ENCODE measurements around the gene ARHGAP31.

The ARHGAP31 gene

GRCh38 chr3:119279101-119279554, 15.1 kb upstream of the ARHGAP31 start:
- Histone ChIP-seq H3K4me3 (ENCODE audit: low read length) (no peak overlapping the region), H3K4me1 (ENCODE audit: control insufficient read depth, insufficient read depth, low read length) (no peaks in the 10 kb centered on the region), H3K27me3 (replicated peaks; ENCODE audit: control insufficient read depth, insufficient read depth, low read length) (no peaks in the 10 kb centered on the region), H3K9me3 (ENCODE audit: control insufficient read depth, low read length) (peaks cover 13% of the 10 kb centered on the region), H3K9ac (ENCODE audit: low read length) (no peak overlapping the region), H3K36me3 (ENCODE audit: control insufficient read depth, insufficient read depth, low read length, severe bottlenecking) (no peaks in the 10 kb centered on the region)
- no peak for DNase-seq (ENCODE audit: low read depth)

DNA sequence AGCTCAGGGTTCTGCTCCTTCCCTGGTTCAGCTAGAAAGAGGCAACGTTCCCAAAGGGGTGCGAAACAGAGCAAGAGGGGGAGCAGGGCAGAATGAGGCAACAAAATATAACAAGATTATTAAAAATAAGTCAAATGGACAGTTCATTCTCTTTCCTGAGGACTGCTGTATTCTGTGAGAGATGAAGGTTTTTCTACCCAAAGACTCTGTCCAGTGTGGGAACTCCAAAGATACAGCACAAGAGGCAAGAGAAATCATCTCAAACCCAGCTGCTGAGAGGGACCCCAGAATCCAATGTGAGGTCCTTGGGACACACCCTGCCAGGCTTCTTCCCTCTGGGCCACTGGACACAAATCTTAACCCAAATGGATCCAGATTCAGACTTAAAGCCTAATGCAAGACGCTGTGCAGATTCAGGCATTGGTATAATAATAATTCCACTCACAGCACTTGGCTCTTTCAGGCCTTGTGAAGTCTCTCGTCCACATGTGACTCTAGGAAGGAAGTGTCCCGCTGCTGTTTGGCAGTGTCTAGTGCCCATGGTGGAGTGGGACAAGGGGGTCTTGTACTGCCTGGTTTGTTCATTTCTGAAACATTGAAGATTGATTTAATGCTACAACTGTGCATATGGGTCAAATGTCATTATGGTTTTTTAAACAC, 14.5 kb upstream of the ARHGAP31 start:
- DNase-seq (ENCODE audit: low read depth): no peak
- Histone ChIP-seq H3K9me3 (ENCODE audit: control insufficient read depth, low read length) (peaks cover 13% of the 10 kb centered on the region), H3K36me3 (ENCODE audit: control insufficient read depth, insufficient read depth, low read length, severe bottlenecking) (no peaks in the 10 kb centered on the region), H3K4me1 (ENCODE audit: control insufficient read depth, insufficient read depth, low read length) (no peaks in the 10 kb centered on the region), H3K4me3 (ENCODE audit: low read length) (no peak overlapping the region), H3K9ac (ENCODE audit: low read length) (no peak overlapping the region), H3K27me3 (replicated peaks; ENCODE audit: control insufficient read depth, insufficient read depth, low read length) (no peaks in the 10 kb centered on the region)

- H3K9ac ChIP-seq (ENCODE audit: low read length): no peak overlapping the region
- no peaks in the 10 kb centered on the region for H3K36me3 ChIP-seq (ENCODE audit: control insufficient read depth, insufficient read depth, low read length, severe bottlenecking)
- H3K4me3 ChIP-seq (ENCODE audit: low read length): no peak overlapping the region
- DNase-seq (ENCODE audit: low read depth): no peak
- no peaks in the 10 kb centered on the region for H3K27me3 ChIP-seq (replicated peaks; ENCODE audit: control insufficient read depth, insufficient read depth, low read length)
- H3K4me1 ChIP-seq (ENCODE audit: control insufficient read depth, insufficient read depth, low read length): peaks cover 6% of the 10 kb centered on the region
- H3K9me3 ChIP-seq (ENCODE audit: control insufficient read depth, low read length): peaks cover 22% of the 10 kb centered on the region
These were observed 5.3 kb upstream of the ARHGAP31 start for GRCh38 chr3:119288669-119289403.

DNA sequence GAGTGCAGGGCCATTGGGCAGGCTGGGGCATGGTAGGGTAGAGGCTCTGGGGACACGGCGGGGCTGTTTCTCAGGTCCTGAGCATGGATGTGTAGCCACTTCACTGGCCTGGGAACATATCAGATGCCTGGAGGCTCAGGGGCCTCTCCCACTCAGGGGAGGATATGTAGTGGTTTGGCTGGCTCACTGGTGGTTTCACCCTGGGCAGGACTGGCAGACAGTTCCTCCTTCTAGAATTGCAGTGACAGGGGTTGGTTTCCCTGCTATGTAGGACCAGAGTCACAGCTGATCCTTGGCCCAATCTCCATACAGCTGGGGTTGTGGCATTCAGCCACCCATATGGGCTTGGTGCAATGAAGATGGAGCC, 4.8 kb upstream of the ARHGAP31 start:
- Histone ChIP-seq H3K4me1 (ENCODE audit: control insufficient read depth, insufficient read depth, low read length) (peaks cover 6% of the 10 kb centered on the region), H3K36me3 (ENCODE audit: control insufficient read depth, insufficient read depth, low read length, severe bottlenecking) (no peaks in the 10 kb centered on the region), H3K27me3 (replicated peaks; ENCODE audit: control insufficient read depth, insufficient read depth, low read length) (no peaks in the 10 kb centered on the region), H3K9me3 (ENCODE audit: control insufficient read depth, low read length) (peaks cover 20% of the 10 kb centered on the region), H3K9ac (ENCODE audit: low read length) (no peak overlapping the region), H3K4me3 (ENCODE audit: low read length) (no peak overlapping the region)
- DNase-seq (ENCODE audit: low read depth): no peak

- H3K36me3 ChIP-seq (ENCODE audit: control insufficient read depth, insufficient read depth, low read length, severe bottlenecking): no peaks in the 10 kb centered on the region
- H3K9ac ChIP-seq (ENCODE audit: low read length): no peak overlapping the region
- no peak overlapping the region for H3K4me3 ChIP-seq (ENCODE audit: low read length)
- H3K9me3 ChIP-seq (ENCODE audit: control insufficient read depth, low read length): peaks cover 16% of the 10 kb centered on the region
- H3K4me1 ChIP-seq (ENCODE audit: control insufficient read depth, insufficient read depth, low read length): peaks cover 6% of the 10 kb centered on the region
- no peaks in the 10 kb centered on the region for H3K27me3 ChIP-seq (replicated peaks; ENCODE audit: control insufficient read depth, insufficient read depth, low read length)
- DNase-seq (ENCODE audit: low read depth): no peak
These were observed 3.6 kb upstream of the ARHGAP31 start for GRCh38 chr3:119290613-119291012.

DNA sequence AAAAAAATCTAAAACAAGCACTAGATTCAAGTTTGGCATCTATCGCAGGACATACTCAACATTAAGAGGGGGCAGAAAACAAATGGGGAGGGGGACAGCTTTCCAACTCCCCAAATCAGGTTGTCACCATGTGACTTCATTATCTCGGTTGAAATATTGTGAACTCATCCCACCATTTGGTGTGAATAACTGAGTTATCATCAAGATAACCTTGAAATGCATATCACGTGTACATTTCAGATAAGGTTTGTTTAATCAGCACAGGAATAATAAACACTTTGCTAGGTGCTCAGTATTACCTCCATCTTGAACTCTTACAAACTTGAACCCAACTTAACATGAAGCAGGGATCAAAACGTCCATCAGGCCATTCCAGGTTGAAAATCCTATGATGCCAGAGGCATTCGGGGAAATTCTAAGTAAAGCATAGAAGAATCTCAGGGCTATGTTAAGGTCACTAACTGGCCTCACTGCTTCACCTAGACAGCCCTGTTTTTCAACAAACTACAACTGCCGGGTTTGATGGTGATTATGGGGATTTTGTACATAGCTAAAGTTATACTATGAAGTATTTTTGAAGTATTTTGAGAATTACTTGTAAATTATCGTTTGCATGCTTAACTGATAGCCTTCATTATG, 3.0 kb upstream of the ARHGAP31 start:
- no peaks in the 10 kb centered on the region for H3K36me3 ChIP-seq (ENCODE audit: control insufficient read depth, insufficient read depth, low read length, severe bottlenecking)
- no peak for DNase-seq (ENCODE audit: low read depth)
- no peak overlapping the region for H3K4me3 ChIP-seq (ENCODE audit: low read length)
- no peaks in the 10 kb centered on the region for H3K27me3 ChIP-seq (replicated peaks; ENCODE audit: control insufficient read depth, insufficient read depth, low read length)
- H3K4me1 ChIP-seq (ENCODE audit: control insufficient read depth, insufficient read depth, low read length): peaks cover 11% of the 10 kb centered on the region
- no peak overlapping the region for H3K9ac ChIP-seq (ENCODE audit: low read length)
- peaks cover 16% of the 10 kb centered on the region for H3K9me3 ChIP-seq (ENCODE audit: control insufficient read depth, low read length)

GRCh38 chr3:119292666-119293065, 1.5 kb upstream of the ARHGAP31 start:
- Histone ChIP-seq H3K9ac (ENCODE audit: low read length) (no peak overlapping the region), H3K4me3 (ENCODE audit: low read length) (no peak overlapping the region), H3K27me3 (replicated peaks; ENCODE audit: control insufficient read depth, insufficient read depth, low read length) (no peaks in the 10 kb centered on the region), H3K36me3 (ENCODE audit: control insufficient read depth, insufficient read depth, low read length, severe bottlenecking) (no peaks in the 10 kb centered on the region), H3K4me1 (ENCODE audit: control insufficient read depth, insufficient read depth, low read length) (peaks cover 26% of the 10 kb centered on the region), H3K9me3 (ENCODE audit: control insufficient read depth, low read length) (peaks cover 4% of the 10 kb centered on the region)
- no peak for DNase-seq (ENCODE audit: low read depth)

DNA sequence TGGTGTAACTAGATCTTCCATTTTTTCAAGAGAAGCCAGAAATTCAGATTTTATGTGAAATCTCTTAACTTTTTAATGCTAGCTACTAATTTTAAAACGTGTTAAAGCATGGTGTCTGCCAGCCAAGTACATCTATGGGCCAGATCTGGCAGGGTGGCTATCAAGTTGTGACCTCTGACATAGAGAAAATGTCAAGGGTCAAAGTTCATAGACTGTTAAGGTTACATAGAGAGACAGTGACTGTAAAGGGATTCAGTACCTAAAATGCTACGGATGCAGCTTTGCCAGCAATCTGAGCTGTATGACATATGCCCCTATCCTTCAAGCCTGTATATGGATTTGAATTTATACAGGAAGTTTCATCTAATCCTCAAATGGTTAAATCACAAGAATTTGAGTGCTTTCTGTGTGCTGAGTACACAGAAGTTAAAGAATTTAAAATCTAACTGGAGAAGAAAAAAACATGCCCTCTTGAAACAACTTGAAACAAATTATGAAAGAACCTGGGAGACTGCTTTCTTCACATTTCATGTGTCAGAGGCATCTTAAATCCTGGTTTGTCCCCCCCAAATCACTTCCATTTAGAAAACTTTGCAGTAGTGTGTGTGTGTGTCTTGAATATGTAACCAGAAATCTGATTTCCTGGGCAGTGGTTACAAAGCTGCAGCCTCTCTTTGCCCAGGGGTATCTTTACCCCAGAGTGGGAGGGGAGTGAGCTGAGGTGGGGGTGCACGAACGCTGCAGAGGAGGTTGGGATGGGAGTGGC, 895 bp upstream of the ARHGAP31 start:
- Histone ChIP-seq H3K4me1 (ENCODE audit: control insufficient read depth, insufficient read depth, low read length) (peaks cover 32% of the 10 kb centered on the region), H3K27me3 (replicated peaks; ENCODE audit: control insufficient read depth, insufficient read depth, low read length) (no peaks in the 10 kb centered on the region), H3K9me3 (ENCODE audit: control insufficient read depth, low read length) (no peaks in the 10 kb centered on the region), H3K36me3 (ENCODE audit: control insufficient read depth, insufficient read depth, low read length, severe bottlenecking) (no peaks in the 10 kb centered on the region), H3K4me3 (ENCODE audit: low read length) (peak overlapping the region; percentile 95), H3K9ac (ENCODE audit: low read length) (peak overlapping the region; percentile 96)
- no peak for DNase-seq (ENCODE audit: low read depth)

DNA sequence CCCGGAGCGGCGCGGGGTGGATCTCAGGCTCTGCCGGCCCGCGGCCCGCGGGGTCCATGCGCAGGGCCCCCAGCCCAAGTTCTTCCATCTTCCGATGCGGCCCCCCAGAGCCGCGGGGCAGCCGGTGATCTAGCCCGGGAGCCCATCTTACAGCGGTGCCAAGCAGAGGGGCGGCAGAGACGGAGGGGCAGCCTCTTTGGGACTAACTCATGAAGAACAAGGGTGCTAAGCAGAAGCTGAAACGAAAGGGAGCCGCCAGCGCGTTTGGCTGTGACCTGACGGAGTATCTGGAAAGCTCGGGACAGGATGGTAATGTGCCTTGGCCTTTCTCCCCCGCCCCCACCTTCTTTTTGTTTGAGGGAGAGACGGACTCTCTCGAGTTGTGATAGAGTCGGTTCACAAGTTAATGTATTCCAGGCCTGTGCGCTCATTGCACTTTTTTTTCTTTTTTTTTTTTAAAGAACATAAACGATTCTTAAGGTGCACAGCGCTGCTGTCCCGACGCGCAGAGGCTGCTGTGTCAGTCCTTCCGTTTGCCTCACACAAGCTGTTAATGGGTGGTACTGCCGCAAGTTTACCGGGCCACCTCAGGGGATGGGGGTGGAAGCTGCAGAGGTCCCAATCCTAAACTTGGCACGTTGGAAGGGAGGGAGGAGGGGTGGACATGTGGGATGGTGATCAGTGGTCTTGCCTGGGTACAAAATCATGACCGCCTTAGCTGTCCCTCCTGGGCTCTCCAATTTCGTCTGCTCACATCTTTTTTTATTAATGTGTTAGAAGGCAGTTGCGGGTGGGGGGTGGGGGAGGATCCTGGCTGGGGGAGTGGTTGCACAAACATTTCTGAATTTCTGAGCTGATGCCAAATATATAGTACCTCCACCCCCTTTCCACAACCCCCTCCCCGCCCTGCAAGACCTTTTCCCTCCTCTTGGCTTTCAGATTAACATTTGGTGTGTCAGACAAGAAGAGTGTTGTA, 801 bp downstream of the ARHGAP31 start:
- H3K9ac ChIP-seq (ENCODE audit: low read length): peak overlapping the region; percentile 96
- no peaks in the 10 kb centered on the region for H3K9me3 ChIP-seq (ENCODE audit: control insufficient read depth, low read length)
- peak overlapping the region; percentile 95 for H3K4me3 ChIP-seq (ENCODE audit: low read length)
- no peaks in the 10 kb centered on the region for H3K36me3 ChIP-seq (ENCODE audit: control insufficient read depth, insufficient read depth, low read length, severe bottlenecking)
- DNase-seq (ENCODE audit: low read depth): peak; percentile 69
- no peaks in the 10 kb centered on the region for H3K27me3 ChIP-seq (replicated peaks; ENCODE audit: control insufficient read depth, insufficient read depth, low read length)
- H3K4me1 ChIP-seq (ENCODE audit: control insufficient read depth, insufficient read depth, low read length): peaks cover 32% of the 10 kb centered on the region

Measured in adipocyte (in vitro differentiated cells).